Measurements from ENCODE around the gene KLHL22. TPM values are rescaled to one million over a fixed set of nuclear protein-coding genes. Genes with fewer than 3 reads are reported as not detected.
A peak's percentile ranks its signal among the peaks of the same experiment; 100 is the strongest.

KLHL22 gene
- total and polyA plus RNA-seq, 2 donors, result 11.0 to 14.2 TPM

- Histone ChIP-seq H3K27me3 (ENCODE audit: control insufficient read depth in 2 of 2, insufficient read depth in 1 of 2, low read length in 1 of 2) (peaks cover 65 to 98% of the 10 kb centered on the region in 2 donors), H3K9me3 (ENCODE audit: control insufficient read depth in 2 of 2, insufficient read depth in 1 of 2, low read length in 1 of 2) (peaks cover 0 to 2% of the 10 kb centered on the region in 2 donors), H3K4me3 (ENCODE audit: low read length in 2 of 2) (no peak overlapping the region), H3K27ac (ENCODE audit: low read depth in 1 of 2, low read length in 1 of 2) (no peak overlapping the region), H3K4me1 (ENCODE audit: control insufficient read depth in 2 of 2, insufficient read depth in 2 of 2, low read length in 2 of 2) (peaks cover 7 to 14% of the 10 kb centered on the region in 2 donors), H3K36me3 (ENCODE audit: control insufficient read depth in 2 of 2, insufficient read depth in 2 of 2, low read length in 1 of 2) (no peaks in the 10 kb centered on the region)
- DNase-seq (ENCODE audit: low read depth in 6 of 9, low spot score in 9 of 9), result no peak
- WGBS, result 80% methylated on average over 11 of the region's 11 CpGs
Observed at GRCh38 chr22:20435436-20436306, 59.9 kb downstream of the KLHL22 start.

GRCh38 chr22:20434773-20435172 lies 60.8 kb downstream of the KLHL22 start:
- Histone ChIP-seq H3K27me3 (ENCODE audit: control insufficient read depth in 2 of 2, insufficient read depth in 1 of 2, low read length in 1 of 2) (peaks cover 74 to 98% of the 10 kb centered on the region in 2 donors), H3K9me3 (ENCODE audit: control insufficient read depth in 2 of 2, insufficient read depth in 1 of 2, low read length in 1 of 2) (peaks cover 0 to 10% of the 10 kb centered on the region in 2 donors), H3K36me3 (ENCODE audit: control insufficient read depth in 2 of 2, insufficient read depth in 2 of 2, low read length in 1 of 2) (no peaks in the 10 kb centered on the region), H3K27ac (ENCODE audit: low read depth in 1 of 2, low read length in 1 of 2) (no peak overlapping the region), H3K4me3 (ENCODE audit: low read length in 2 of 2) (no peak overlapping the region), H3K4me1 (ENCODE audit: control insufficient read depth in 2 of 2, insufficient read depth in 2 of 2, low read length in 2 of 2) (peaks cover 8 to 23% of the 10 kb centered on the region in 2 donors)
- WGBS, result 97% methylated on average over 3 of the region's 3 CpGs
- no peak for DNase-seq (ENCODE audit: low read depth in 6 of 9, low spot score in 9 of 9)

- H3K9me3 ChIP-seq (ENCODE audit: control insufficient read depth in 2 of 2, insufficient read depth in 1 of 2, low read length in 1 of 2), result peaks cover 0 to 14% of the 10 kb centered on the region in 2 donors
- H3K27ac ChIP-seq (ENCODE audit: low read depth in 1 of 2, low read length in 1 of 2), result no peak overlapping the region
- 97% methylated on average over 12 of the region's 12 CpGs for WGBS
- H3K36me3 ChIP-seq (ENCODE audit: control insufficient read depth in 2 of 2, insufficient read depth in 2 of 2, low read length in 1 of 2), result no peaks in the 10 kb centered on the region
- DNase-seq (ENCODE audit: low read depth in 6 of 9, low spot score in 9 of 9), result no peak
- peaks cover 10 to 28% of the 10 kb centered on the region in 2 donors for H3K4me1 ChIP-seq (ENCODE audit: control insufficient read depth in 2 of 2, insufficient read depth in 2 of 2, low read length in 2 of 2)
- H3K4me3 ChIP-seq (ENCODE audit: low read length in 2 of 2), result no peak overlapping the region
- H3K27me3 ChIP-seq (ENCODE audit: control insufficient read depth in 2 of 2, insufficient read depth in 1 of 2, low read length in 1 of 2), result peaks cover 79 to 98% of the 10 kb centered on the region in 2 donors
Observed at GRCh38 chr22:20434264-20434751, 61.3 kb downstream of the KLHL22 start.

- no peak overlapping the region for H3K4me3 ChIP-seq (ENCODE audit: low read length in 2 of 2)
- H3K4me1 ChIP-seq (ENCODE audit: control insufficient read depth in 2 of 2, insufficient read depth in 2 of 2, low read length in 2 of 2), result peaks cover 14 to 33% of the 10 kb centered on the region in 2 donors
- DNase-seq (ENCODE audit: low read depth in 6 of 9, low spot score in 9 of 9), result no peak
- 91% methylated on average over 4 of the region's 4 CpGs for WGBS
- H3K9me3 ChIP-seq (ENCODE audit: control insufficient read depth in 2 of 2, insufficient read depth in 1 of 2, low read length in 1 of 2), result peaks cover 0 to 15% of the 10 kb centered on the region in 2 donors
- peaks cover 82 to 98% of the 10 kb centered on the region in 2 donors for H3K27me3 ChIP-seq (ENCODE audit: control insufficient read depth in 2 of 2, insufficient read depth in 1 of 2, low read length in 1 of 2)
- no peak overlapping the region for H3K27ac ChIP-seq (ENCODE audit: low read depth in 1 of 2, low read length in 1 of 2)
- H3K36me3 ChIP-seq (ENCODE audit: control insufficient read depth in 2 of 2, insufficient read depth in 2 of 2, low read length in 1 of 2), result no peaks in the 10 kb centered on the region
Observed at GRCh38 chr22:20433686-20434241, 61.8 kb downstream of the KLHL22 start.

- H3K9me3 ChIP-seq (ENCODE audit: control insufficient read depth in 2 of 2, insufficient read depth in 1 of 2, low read length in 1 of 2), result peaks cover 0 to 15% of the 10 kb centered on the region in 2 donors
- H3K4me1 ChIP-seq (ENCODE audit: control insufficient read depth in 2 of 2, insufficient read depth in 2 of 2, low read length in 2 of 2), result peaks cover 14 to 34% of the 10 kb centered on the region in 2 donors
- WGBS, result 98% methylated on average over 11 of the region's 11 CpGs
- peaks cover 81 to 98% of the 10 kb centered on the region in 2 donors for H3K27me3 ChIP-seq (ENCODE audit: control insufficient read depth in 2 of 2, insufficient read depth in 1 of 2, low read length in 1 of 2)
- H3K27ac ChIP-seq (ENCODE audit: low read depth in 1 of 2, low read length in 1 of 2), result no peak overlapping the region
- no peak overlapping the region for H3K4me3 ChIP-seq (ENCODE audit: low read length in 2 of 2)
- H3K36me3 ChIP-seq (ENCODE audit: control insufficient read depth in 2 of 2, insufficient read depth in 2 of 2, low read length in 1 of 2), result no peaks in the 10 kb centered on the region
- DNase-seq (ENCODE audit: low read depth in 6 of 9, low spot score in 9 of 9), result no peak
Observed at GRCh38 chr22:20433191-20433590, 62.4 kb downstream of the KLHL22 start.

GRCh38 chr22:20432244-20432686 lies 63.3 kb downstream of the KLHL22 start:
- 98% methylated on average over 3 of the region's 3 CpGs for WGBS

GRCh38 chr22:20431511-20432192 lies 63.9 kb downstream of the KLHL22 start:
- Histone ChIP-seq H3K36me3 (ENCODE audit: control insufficient read depth in 2 of 2, insufficient read depth in 2 of 2, low read length in 1 of 2) (no peaks in the 10 kb centered on the region), H3K4me1 (ENCODE audit: control insufficient read depth in 2 of 2, insufficient read depth in 2 of 2, low read length in 2 of 2) (peaks cover 14 to 28% of the 10 kb centered on the region in 2 donors), H3K27ac (ENCODE audit: low read depth in 1 of 2, low read length in 1 of 2) (no peak overlapping the region), H3K27me3 (ENCODE audit: control insufficient read depth in 2 of 2, insufficient read depth in 1 of 2, low read length in 1 of 2) (peaks cover 87 to 99% of the 10 kb centered on the region in 2 donors), H3K4me3 (ENCODE audit: low read length in 2 of 2) (peak overlapping the region in 1 of 2 donors; percentile 22), H3K9me3 (ENCODE audit: control insufficient read depth in 2 of 2, insufficient read depth in 1 of 2, low read length in 1 of 2) (peaks cover 0 to 15% of the 10 kb centered on the region in 2 donors)
- 35% methylated on average over 50 of the region's 50 CpGs for WGBS
- no peak for DNase-seq (ENCODE audit: low read depth in 6 of 9, low spot score in 9 of 9)

More at GRCh38 chr22:20432244-20432686, 63.3 kb downstream of the KLHL22 start:
- Histone ChIP-seq H3K4me1 (ENCODE audit: control insufficient read depth in 2 of 2, insufficient read depth in 2 of 2, low read length in 2 of 2) (peaks cover 14 to 33% of the 10 kb centered on the region in 2 donors), H3K4me3 (ENCODE audit: low read length in 2 of 2) (no peak overlapping the region), H3K27me3 (ENCODE audit: control insufficient read depth in 2 of 2, insufficient read depth in 1 of 2, low read length in 1 of 2) (peaks cover 84 to 99% of the 10 kb centered on the region in 2 donors), H3K9me3 (ENCODE audit: control insufficient read depth in 2 of 2, insufficient read depth in 1 of 2, low read length in 1 of 2) (peaks cover 0 to 15% of the 10 kb centered on the region in 2 donors), H3K36me3 (ENCODE audit: control insufficient read depth in 2 of 2, insufficient read depth in 2 of 2, low read length in 1 of 2) (no peaks in the 10 kb centered on the region), H3K27ac (ENCODE audit: low read depth in 1 of 2, low read length in 1 of 2) (no peak overlapping the region)
- DNase-seq (ENCODE audit: low read depth in 6 of 9, low spot score in 9 of 9), result no peak

GRCh38 chr22:20430720-20431510 lies 64.7 kb downstream of the KLHL22 start:
- peaks cover 0 to 15% of the 10 kb centered on the region in 2 donors for H3K9me3 ChIP-seq (ENCODE audit: control insufficient read depth in 2 of 2, insufficient read depth in 1 of 2, low read length in 1 of 2)
- peak in 2 of 9 donors; percentile 45 to 60 for DNase-seq (ENCODE audit: low read depth in 6 of 9, low spot score in 9 of 9)
- H3K27ac ChIP-seq (ENCODE audit: low read depth in 1 of 2, low read length in 1 of 2), result no peak overlapping the region
- no peaks in the 10 kb centered on the region for H3K36me3 ChIP-seq (ENCODE audit: control insufficient read depth in 2 of 2, insufficient read depth in 2 of 2, low read length in 1 of 2)
- 3% methylated on average over 94 of the region's 94 CpGs for WGBS
- peaks cover 85 to 99% of the 10 kb centered on the region in 2 donors for H3K27me3 ChIP-seq (ENCODE audit: control insufficient read depth in 2 of 2, insufficient read depth in 1 of 2, low read length in 1 of 2)
- H3K4me3 ChIP-seq (ENCODE audit: low read length in 2 of 2), result peak overlapping the region in 1 of 2 donors; percentile 22
- peaks cover 14 to 26% of the 10 kb centered on the region in 2 donors for H3K4me1 ChIP-seq (ENCODE audit: control insufficient read depth in 2 of 2, insufficient read depth in 2 of 2, low read length in 2 of 2)

Data from thymus (tissue), 11 donors.